Caco-2 (cell line): ENCODE measurements around the gene IL11. TPM values are rescaled to one million over a fixed set of nuclear protein-coding genes. Genes with fewer than 3 reads are reported as not detected.

ENCODE experiments used
- BruUV-seq: library from RNA; stranded (reverse); fragments of 400-500 nt; replicated peaks from 2 replicates; lab custom pipeline; 2021; lab: Mats Ljungman, UMichigan
- CTCF ChIA-PET: fragments of 300-600 bp; sonication (Branson Sonifier 250); formaldehyde crosslinking; loops from one replicate; lab custom pipeline; 2022; ENCODE audit warnings: antibody characterized with exemption; lab: Charles Lee
- POLR2A ChIA-PET: fragments of 300-600 bp; sonication (Branson Sonifier 250); formaldehyde crosslinking; loops from one replicate; lab custom pipeline; 2022; ENCODE audit warnings: antibody characterized with exemption; lab: Charles Lee
- DNase-seq, 2 experiments: peaks; one replicate each; pipeline versions ENCODE4 v3.0.0 to v3.0.0-alpha.2; 2020 to 2022
- H3K27me3 ChIP-seq: replicated peaks from 2 replicates; pipeline ENCODE4 v1.6.0; 2011; ENCODE audit warnings: low read length; ENCODE audit not compliant: control insufficient read depth, insufficient read depth
- H3K36me3 ChIP-seq: 2 replicates; pipeline ENCODE4 v1.5.1; 2011; ENCODE audit warnings: low read length; ENCODE audit not compliant: control insufficient read depth, insufficient read depth
- H3K4me1 ChIP-seq: fragments of 250-450 bp; sonication (Bioruptor Pico); 2 replicates; pipeline ENCODE4 v1.5.1; 2020; ENCODE audit warnings: mild to moderate bottlenecking
- H3K4me3 ChIP-seq: 2 replicates; pipeline ENCODE4 v1.5.1; 2011; ENCODE audit warnings: low read depth, mild to moderate bottlenecking, control low read depth, low read length
- H3K9me3 ChIP-seq: fragments of 250-450 bp; sonication (Bioruptor Pico); 2 replicates; pipeline ENCODE4 v1.5.1; 2020; ENCODE audit warnings: mild to moderate bottlenecking, moderate library complexity
- H3K27ac Mint-ChIP-seq: one replicate; pipeline ENCODE4 v1.8.0; 2022; ENCODE audit warnings: mixed read lengths; ENCODE audit not compliant: unreplicated experiment
- H3K27me3 Mint-ChIP-seq: one replicate; pipeline ENCODE4 v1.8.0; 2022; ENCODE audit warnings: mixed read lengths; ENCODE audit not compliant: insufficient read depth, unreplicated experiment
- H3K36me3 Mint-ChIP-seq: one replicate; pipeline ENCODE4 v1.8.0; 2022; ENCODE audit warnings: mild to moderate bottlenecking, mixed read lengths; ENCODE audit not compliant: insufficient read depth, unreplicated experiment
- H3K4me1 Mint-ChIP-seq: one replicate; pipeline ENCODE4 v1.8.0; 2022; ENCODE audit warnings: low read depth, mixed read lengths; ENCODE audit not compliant: unreplicated experiment
- H3K4me3 Mint-ChIP-seq: one replicate; pipeline ENCODE4 v1.8.0; 2022; ENCODE audit warnings: mild to moderate bottlenecking, moderate library complexity, mixed read lengths; ENCODE audit not compliant: unreplicated experiment
- H3K9me3 Mint-ChIP-seq: one replicate; pipeline ENCODE4 v1.8.0; 2022; ENCODE audit warnings: mixed read lengths; ENCODE audit not compliant: unreplicated experiment
- CTCF ChIP-seq, 2 experiments: fragments of 200-600 bp in 1 of 2; IDR thresholded peaks; 1 replicate in 1 of 2; 2 replicates in 1 of 2; pipeline versions ENCODE4 v1.5.1 to v1.8.0; 2011 to 2022; ENCODE audit warnings: antibody characterized with exemption in 1 of 2, control low read depth in 1 of 2, inconsistent platforms in 1 of 2, low read depth in 1 of 2, low read length in 1 of 2, mild to moderate bottlenecking in 1 of 2, moderate library complexity in 1 of 2; ENCODE audit not compliant: insufficient read depth in 1 of 2, severe bottlenecking in 1 of 2, unreplicated experiment in 1 of 2
- intact Hi-C: fragments of 100-400 bp; cut with micrococcal nuclease; formaldehyde crosslinking; loops from one replicate; pipeline ENCODE4 v1.10.0; 2022; ENCODE audit not compliant: unreplicated experiment
- total RNA-seq: library from RNA; stranded (reverse); gene quantifications from 2 replicates; pipeline ENCODE4 v1.2.3, GENCODE V29; 2022

The IL11 gene
- total RNA-seq, 1 experiment from 2014 or later, result 0.70 TPM

DNA sequence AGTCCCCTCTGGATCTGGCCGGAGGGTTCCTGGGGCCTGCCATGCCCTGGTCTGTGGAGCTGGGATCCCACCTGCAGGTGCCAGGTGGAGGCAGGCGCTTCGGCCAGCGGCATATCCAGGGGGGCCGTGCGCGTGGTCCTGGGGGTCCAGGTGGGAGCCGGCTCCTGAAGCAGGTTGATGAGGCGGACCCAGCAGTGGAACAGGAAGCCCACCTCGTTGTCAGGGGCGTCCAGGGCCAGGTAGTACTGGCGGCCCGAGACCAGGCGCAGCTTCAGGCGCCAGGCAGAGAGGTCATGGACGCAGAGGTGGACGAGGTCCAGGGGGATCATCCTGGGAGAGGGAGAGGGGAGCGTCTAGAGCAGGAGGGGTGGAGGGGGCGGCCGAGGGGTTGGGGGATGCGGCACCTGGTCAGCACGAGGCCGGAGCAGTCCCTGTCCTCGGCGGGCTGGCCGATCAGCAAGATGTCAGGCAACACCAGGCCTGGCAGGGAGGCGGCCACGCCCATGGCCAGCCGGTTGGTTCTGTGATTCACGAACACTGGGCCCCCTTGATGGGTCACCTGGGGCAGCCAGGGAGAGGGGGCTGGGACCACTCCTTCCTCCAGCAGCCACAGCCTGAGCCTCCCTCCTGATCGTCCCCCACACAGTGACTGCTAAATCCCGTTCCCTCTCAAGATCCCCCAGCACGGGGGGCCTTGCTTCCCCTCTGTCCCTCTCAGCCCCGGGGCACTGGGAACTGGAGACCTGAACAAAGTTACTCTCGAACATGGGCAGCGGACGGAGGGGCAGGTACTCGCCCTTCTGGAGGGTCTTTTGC, 7.9 kb downstream of the IL11 start:
- no peaks in the 10 kb centered on the region for H3K9me3 ChIP-seq
- DNase-seq, result no peak
- ChIA-PET CTCF (no interaction called here), POLR2A (no interaction called here)
- no TSS peak for BruUV-seq
- H3K9me3 Mint-ChIP-seq, result no peaks in the 10 kb centered on the region
- peaks cover 1% of the 10 kb centered on the region for H3K27me3 Mint-ChIP-seq
- H3K4me3 ChIP-seq, result no peak overlapping the region
- no peaks in the 10 kb centered on the region for H3K36me3 ChIP-seq
- no peaks in the 10 kb centered on the region for H3K36me3 Mint-ChIP-seq
- H3K4me1 ChIP-seq, result no peaks in the 10 kb centered on the region
- no peak for TF ChIP-seq CTCF (IDR thresholded peaks at IDR 0.05; ENCODE audit: insufficient read depth in 1 of 2, low read depth in 1 of 2, low read length in 1 of 2, severe bottlenecking in 1 of 2, unreplicated experiment in 1 of 2)
- intact Hi-C loops, result no loop called here
- H3K4me3 Mint-ChIP-seq, result no peak overlapping the region
- no peak overlapping the region for H3K27ac Mint-ChIP-seq
- H3K27me3 ChIP-seq, result no peaks in the 10 kb centered on the region
- H3K4me1 Mint-ChIP-seq, result no peaks in the 10 kb centered on the region

- DNase-seq, result no peak
- Histone ChIP-seq H3K27me3 (no peaks in the 10 kb centered on the region), H3K4me3 (no peak overlapping the region), H3K36me3 (no peaks in the 10 kb centered on the region), H3K9me3 (no peaks in the 10 kb centered on the region), H3K4me1 (no peaks in the 10 kb centered on the region)
- H3K27ac Mint-ChIP-seq, result no peak overlapping the region
- H3K4me3 Mint-ChIP-seq, result no peak overlapping the region
- no peaks in the 10 kb centered on the region for H3K4me1 Mint-ChIP-seq
- intact Hi-C loops, result no loop called here
- no peak for TF ChIP-seq CTCF (IDR thresholded peaks at IDR 0.05; ENCODE audit: insufficient read depth in 1 of 2, low read depth in 1 of 2, low read length in 1 of 2, severe bottlenecking in 1 of 2, unreplicated experiment in 1 of 2)
- no TSS peak for BruUV-seq
- H3K9me3 Mint-ChIP-seq, result no peaks in the 10 kb centered on the region
- H3K27me3 Mint-ChIP-seq, result peaks cover 6% of the 10 kb centered on the region
- POLR2A ChIA-PET, result no interaction called here
- CTCF ChIA-PET, result no interaction called here
- H3K36me3 Mint-ChIP-seq, result no peaks in the 10 kb centered on the region
Measured at GRCh38 chr19:55360902-55361301, 9.4 kb downstream of the IL11 start.

DNA sequence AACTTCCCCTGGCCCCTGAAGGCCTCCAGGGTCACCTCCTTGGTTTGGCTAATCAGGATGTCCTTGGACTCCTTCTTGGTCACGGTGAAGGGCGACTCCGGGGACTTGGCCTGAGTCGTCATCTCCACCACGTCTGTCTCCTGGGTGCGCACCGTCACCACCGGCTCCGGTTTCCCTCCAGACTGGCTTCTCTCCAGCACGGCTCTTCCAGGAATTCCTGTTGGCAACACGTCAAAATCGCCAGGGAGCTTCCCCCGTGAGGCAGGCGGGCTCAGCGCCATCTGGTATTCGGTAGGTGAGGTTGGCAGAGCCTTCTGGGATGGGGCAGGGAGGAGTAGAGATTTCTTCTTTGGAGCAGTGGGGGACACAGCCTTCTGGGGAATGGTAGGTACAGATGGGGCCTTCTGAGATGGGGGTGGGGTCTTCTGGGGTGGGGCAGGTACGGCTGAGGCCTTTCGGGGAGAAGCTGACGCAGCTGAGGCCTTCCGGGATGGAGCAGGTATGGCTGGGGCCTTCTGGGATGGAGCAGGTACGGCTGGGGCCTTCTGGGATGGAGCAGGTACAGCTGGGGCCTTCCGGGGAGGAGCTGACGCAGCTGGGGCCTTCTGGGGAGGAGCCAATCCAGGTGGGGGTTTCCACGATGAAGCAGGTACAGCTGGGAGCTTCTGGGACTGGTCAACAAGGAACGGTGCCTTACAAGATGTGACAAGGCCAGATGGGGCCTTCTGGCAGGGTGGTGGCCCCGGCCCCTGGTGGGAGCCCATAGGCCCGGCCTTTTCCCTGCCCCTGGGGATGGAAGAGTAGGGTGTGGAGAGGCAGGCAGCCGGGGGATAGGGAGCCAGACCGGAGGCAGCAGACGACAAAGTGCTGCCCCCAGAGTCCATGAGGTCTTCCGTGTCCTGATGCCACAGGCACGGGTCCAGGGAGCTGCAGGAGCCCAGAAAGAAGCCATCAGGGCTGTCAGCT, 11.0 kb downstream of the IL11 start:
- Histone ChIP-seq H3K36me3 (no peaks in the 10 kb centered on the region), H3K4me3 (no peak overlapping the region), H3K27me3 (no peaks in the 10 kb centered on the region), H3K4me1 (0 out of 2 replicates have a peak, but pooled peaks cover 3% of the 10 kb centered on the region), H3K9me3 (no peaks in the 10 kb centered on the region)
- Mint-ChIP-seq H3K27ac (no peak overlapping the region), H3K36me3 (no peaks in the 10 kb centered on the region), H3K4me3 (no peak overlapping the region), H3K4me1 (no peaks in the 10 kb centered on the region), H3K9me3 (no peaks in the 10 kb centered on the region), H3K27me3 (peaks cover 6% of the 10 kb centered on the region)
- intact Hi-C loops, result no loop called here
- CTCF ChIA-PET, result no interaction called here
- no peak for DNase-seq
- POLR2A ChIA-PET, result interaction anchor here (1.3 kb wide), 1 partner anchor 20 kb away, joined by 6 read pairs; the partner anchor contains the start of gene KMT5C
- no peak for TF ChIP-seq CTCF (IDR thresholded peaks at IDR 0.05; ENCODE audit: insufficient read depth in 1 of 2, low read depth in 1 of 2, low read length in 1 of 2, severe bottlenecking in 1 of 2, unreplicated experiment in 1 of 2)
- no TSS peak for BruUV-seq
